Nephron progenitor cell (in vitro differentiated cells): ENCODE measurements around the gene SLC29A3.

Experiments used
- DNase-seq: peaks from one replicate; pipeline ENCODE4 v3.0.0; 2021
- H3K27ac Mint-ChIP-seq: 2 replicates; pipeline ENCODE4 v1.8.0; 2021; ENCODE audit warnings: mild to moderate bottlenecking, moderate library complexity, mixed read lengths
- H3K27me3 Mint-ChIP-seq: 2 replicates; pipeline ENCODE4 v1.8.0; 2021; ENCODE audit warnings: mild to moderate bottlenecking, low read depth, mixed read lengths; ENCODE audit not compliant: poor library complexity
- H3K36me3 Mint-ChIP-seq: 2 replicates; pipeline ENCODE4 v1.8.0; 2021; ENCODE audit warnings: low read depth, mixed read lengths
- H3K4me1 Mint-ChIP-seq: 2 replicates; pipeline ENCODE4 v1.8.0; 2021; ENCODE audit warnings: mixed read lengths
- H3K4me3 Mint-ChIP-seq: 2 replicates; pipeline ENCODE4 v1.8.0; 2021; ENCODE audit warnings: mild to moderate bottlenecking, moderate library complexity, mixed read lengths
- H3K9me3 Mint-ChIP-seq: 2 replicates; pipeline ENCODE4 v1.8.0; 2021; ENCODE audit warnings: mild to moderate bottlenecking, moderate library complexity, mixed read lengths
- CTCF ChIP-seq: fragments of 200-600 bp; sonication (generic); IDR thresholded peaks from 2 replicates; pipeline ENCODE4 v1.5.0; 2021; ENCODE audit warnings: antibody characterized with exemption

Gene SLC29A3

GRCh38 chr10:71339796-71340589 lies 20.9 kb downstream of the SLC29A3 start:
- peaks cover 81% of the 10 kb centered on the region for H3K4me1 Mint-ChIP-seq
- no peak for DNase-seq
- H3K9me3 Mint-ChIP-seq, result no peaks in the 10 kb centered on the region
- no peaks in the 10 kb centered on the region for H3K27me3 Mint-ChIP-seq
- no peak overlapping the region for H3K27ac Mint-ChIP-seq
- no peak overlapping the region for H3K4me3 Mint-ChIP-seq
- no peaks in the 10 kb centered on the region for H3K36me3 Mint-ChIP-seq
- TF ChIP-seq CTCF, result no peak

GRCh38 chr10:71342573-71343391 lies 23.7 kb downstream of the SLC29A3 start:
- Mint-ChIP-seq H3K4me3 (no peak overlapping the region), H3K9me3 (no peaks in the 10 kb centered on the region), H3K27me3 (no peaks in the 10 kb centered on the region), H3K4me1 (peaks cover 71% of the 10 kb centered on the region), H3K27ac (no peak overlapping the region), H3K36me3 (no peaks in the 10 kb centered on the region)
- TF ChIP-seq CTCF, result no peak
- DNase-seq, result no peak

GRCh38 chr10:71343392-71343773 lies 24.3 kb downstream of the SLC29A3 start:
- H3K4me1 Mint-ChIP-seq, result peaks cover 72% of the 10 kb centered on the region
- no peaks in the 10 kb centered on the region for H3K9me3 Mint-ChIP-seq
- TF ChIP-seq CTCF, result no peak
- no peak for DNase-seq
- no peak overlapping the region for H3K4me3 Mint-ChIP-seq
- no peaks in the 10 kb centered on the region for H3K27me3 Mint-ChIP-seq
- H3K36me3 Mint-ChIP-seq, result no peaks in the 10 kb centered on the region
- H3K27ac Mint-ChIP-seq, result no peak overlapping the region

- no peak overlapping the region for H3K27ac Mint-ChIP-seq
- peaks cover 62% of the 10 kb centered on the region for H3K4me1 Mint-ChIP-seq
- no peaks in the 10 kb centered on the region for H3K9me3 Mint-ChIP-seq
- no peaks in the 10 kb centered on the region for H3K27me3 Mint-ChIP-seq
- H3K4me3 Mint-ChIP-seq, result no peak overlapping the region
- DNase-seq, result no peak
- TF ChIP-seq CTCF, result no peak
- no peaks in the 10 kb centered on the region for H3K36me3 Mint-ChIP-seq
Observed at GRCh38 chr10:71344154-71344925, 25.3 kb downstream of the SLC29A3 start.

- no peak for TF ChIP-seq CTCF
- Mint-ChIP-seq H3K9me3 (no peaks in the 10 kb centered on the region), H3K4me1 (peaks cover 56% of the 10 kb centered on the region), H3K4me3 (no peak overlapping the region), H3K27me3 (no peaks in the 10 kb centered on the region), H3K27ac (peak overlapping the region; percentile 77), H3K36me3 (peaks cover 3% of the 10 kb centered on the region)
- no peak for DNase-seq
Observed at GRCh38 chr10:71344993-71345480, 26.0 kb downstream of the SLC29A3 start.
